SJCRH30 (cell line): ENCODE data around the gene USP17L21. TPM values are rescaled to one million over a fixed set of nuclear protein-coding genes. Genes with fewer than 3 reads are reported as not detected.
A peak's percentile ranks its signal among the peaks of the same experiment; 100 is the strongest.
"Not testable (repeated sequence)": the region's sequence is repeated elsewhere in the genome, so short reads cannot be mapped to it uniquely, and the experiment has no call there.

Experiments
- DNase-seq, 2 experiments: peaks; one replicate each; pipeline ENCODE4 v3.0.0-alpha.2; 2015 to 2020
- H3K27ac ChIP-seq: fragments of 250-450 bp; sonication (Bioruptor Pico); 2 replicates; pipeline ENCODE4 v1.5.1; 2020; ENCODE audit warnings: mild to moderate bottlenecking, moderate library complexity
- H3K27me3 ChIP-seq: fragments of 250-450 bp; sonication (Bioruptor Pico); 2 replicates; pipeline ENCODE4 v1.5.1; 2020; ENCODE audit warnings: mild to moderate bottlenecking, moderate library complexity
- H3K36me3 ChIP-seq: fragments of 250-450 bp; sonication (Bioruptor Pico); 2 replicates; pipeline ENCODE4 v1.5.1; 2020; ENCODE audit warnings: mild to moderate bottlenecking, moderate library complexity
- H3K4me1 ChIP-seq: fragments of 250-450 bp; sonication (Bioruptor Pico); 2 replicates; pipeline ENCODE4 v1.5.1; 2020; ENCODE audit warnings: mild to moderate bottlenecking, moderate library complexity
- H3K4me3 ChIP-seq: fragments of 250-450 bp; sonication (Bioruptor Pico); 2 replicates; pipeline ENCODE4 v1.5.1; 2020; ENCODE audit warnings: mild to moderate bottlenecking, moderate library complexity
- H3K9me3 ChIP-seq: fragments of 250-450 bp; sonication (Bioruptor Pico); replicated peaks from 2 replicates; pipeline ENCODE4 v1.5.1; 2020; ENCODE audit warnings: mild to moderate bottlenecking, moderate library complexity
- total RNA-seq: library from RNA; depleted of rRNA; stranded (reverse); fragments of >200 nt; shearing (Covaris generic); gene quantifications from 2 replicates; pipeline ENCODE4 v1.2.3, GENCODE V29; 2014; rRNA removed

USP17L21 gene, protein sequence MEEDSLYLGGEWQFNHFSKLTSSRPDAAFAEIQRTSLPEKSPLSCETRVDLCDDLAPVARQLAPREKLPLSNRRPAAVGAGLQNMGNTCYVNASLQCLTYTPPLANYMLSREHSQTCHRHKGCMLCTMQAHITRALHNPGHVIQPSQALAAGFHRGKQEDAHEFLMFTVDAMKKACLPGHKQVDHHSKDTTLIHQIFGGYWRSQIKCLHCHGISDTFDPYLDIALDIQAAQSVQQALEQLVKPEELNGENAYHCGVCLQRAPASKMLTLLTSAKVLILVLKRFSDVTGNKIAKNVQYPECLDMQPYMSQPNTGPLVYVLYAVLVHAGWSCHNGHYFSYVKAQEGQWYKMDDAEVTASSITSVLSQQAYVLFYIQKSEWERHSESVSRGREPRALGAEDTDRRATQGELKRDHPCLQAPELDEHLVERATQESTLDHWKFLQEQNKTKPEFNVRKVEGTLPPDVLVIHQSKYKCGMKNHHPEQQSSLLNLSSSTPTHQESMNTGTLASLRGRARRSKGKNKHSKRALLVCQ
- total RNA-seq: not detected in 2 replicates

DNA sequence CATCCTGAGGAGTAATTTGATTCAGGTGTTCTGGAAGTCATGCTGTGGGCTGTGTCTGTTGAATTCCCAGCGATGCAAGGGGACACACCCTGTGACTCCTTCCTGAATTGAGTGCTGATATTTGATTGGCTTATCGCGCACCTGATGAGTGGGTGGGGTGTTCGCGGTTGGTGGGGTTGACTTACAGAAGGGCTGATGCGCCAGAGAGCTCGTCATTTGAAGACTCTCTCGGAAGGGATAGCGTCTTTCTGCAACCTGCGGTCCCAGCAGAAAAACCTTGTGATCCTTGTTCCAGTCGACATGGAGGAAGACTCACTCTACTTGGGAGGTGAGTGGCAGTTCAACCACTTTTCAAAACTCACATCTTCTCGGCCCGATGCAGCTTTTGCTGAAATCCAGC is at the start of gene USP17L21:
USP17L21 (plus strand) TSS at position 301 of the 400 bp plus-strand sequence; CDS start at position 301, 0 bp downstream.
- not testable (repeated sequence) for H3K27me3 ChIP-seq, H3K9me3 ChIP-seq, H3K27ac ChIP-seq, H3K4me3 ChIP-seq, H3K36me3 ChIP-seq, DNase-seq, H3K4me1 ChIP-seq

GRCh38 chr4:9214701-9215100 is 48.0 kb upstream of the USP17L21 start:
- not testable (repeated sequence) for DNase-seq

GRCh38 chr4:9215105-9215504 is 47.6 kb upstream of the USP17L21 start, which contains the start of gene USP17L11:
Gene USP17L11 (plus strand): TSS chr4:9215405. CDS start chr4:9215405, 0 bp downstream.
- not testable (repeated sequence) for H3K27me3 ChIP-seq, H3K27ac ChIP-seq, H3K4me1 ChIP-seq, DNase-seq, H3K9me3 ChIP-seq, H3K4me3 ChIP-seq, H3K36me3 ChIP-seq

More at GRCh38 chr4:9214701-9215100, 48.0 kb upstream of the USP17L21 start:
- H3K27me3 ChIP-seq, H3K36me3 ChIP-seq, H3K4me1 ChIP-seq, H3K9me3 ChIP-seq, H3K27ac ChIP-seq, H3K4me3 ChIP-seq: not testable (repeated sequence)

GRCh38 chr4:9219852-9220251 is 42.8 kb upstream of the USP17L21 start, which contains the start of gene USP17L12:
Gene USP17L12 (plus strand): TSS chr4:9220152. CDS start chr4:9220152, 0 bp downstream.
- not testable (repeated sequence) for H3K9me3 ChIP-seq, DNase-seq, H3K4me1 ChIP-seq, H3K27ac ChIP-seq, H3K27me3 ChIP-seq, H3K4me3 ChIP-seq, H3K36me3 ChIP-seq

- not testable (repeated sequence) for DNase-seq, H3K36me3 ChIP-seq, H3K4me3 ChIP-seq, H3K27me3 ChIP-seq, H3K27ac ChIP-seq, H3K4me1 ChIP-seq, H3K9me3 ChIP-seq
Observed at GRCh38 chr4:9224596-9224995, 38.1 kb upstream of the USP17L21 start, which contains the start of gene USP17L13. Gene USP17L13 (plus strand): TSS chr4:9224896. CDS start chr4:9224896, 0 bp downstream.

- not testable (repeated sequence) for H3K9me3 ChIP-seq, H3K27me3 ChIP-seq, H3K36me3 ChIP-seq, DNase-seq, H3K4me1 ChIP-seq, H3K4me3 ChIP-seq, H3K27ac ChIP-seq
Observed at GRCh38 chr4:9230249-9230648, 32.4 kb upstream of the USP17L21 start.

DNA sequence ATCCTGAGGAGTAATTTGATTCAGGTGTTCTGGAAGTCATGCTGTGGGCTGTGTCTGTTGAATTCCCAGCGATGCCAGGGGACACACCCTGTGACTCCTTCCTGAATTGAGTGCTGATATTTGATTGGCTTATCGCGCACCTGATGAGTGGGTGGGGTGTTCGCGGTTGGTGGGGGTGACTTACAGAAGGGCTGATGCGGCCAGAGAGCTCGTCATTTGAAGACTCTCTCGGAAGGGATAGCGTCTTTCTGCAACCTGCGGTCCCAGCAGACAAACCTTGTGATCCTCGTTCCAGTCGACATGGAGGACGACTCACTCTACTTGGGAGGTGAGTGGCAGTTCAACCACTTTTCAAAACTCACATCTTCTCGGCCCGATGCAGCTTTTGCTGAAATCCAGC is 28.6 kb upstream of the USP17L21 start, which contains the start of gene USP17L15:
USP17L15 (plus strand) TSS at position 301 of the 400 bp plus-strand sequence; CDS start at position 301, 0 bp downstream.
- not testable (repeated sequence) for H3K27ac ChIP-seq, DNase-seq, H3K4me3 ChIP-seq, H3K36me3 ChIP-seq, H3K9me3 ChIP-seq, H3K4me1 ChIP-seq, H3K27me3 ChIP-seq

- H3K4me1 ChIP-seq, H3K27ac ChIP-seq, H3K27me3 ChIP-seq, H3K9me3 ChIP-seq, H3K36me3 ChIP-seq, H3K4me3 ChIP-seq: not testable (repeated sequence)
- DNase-seq: peak; percentile 0 to 2
Observed at GRCh38 chr4:9238461-9238860, 24.2 kb upstream of the USP17L21 start.

DNA sequence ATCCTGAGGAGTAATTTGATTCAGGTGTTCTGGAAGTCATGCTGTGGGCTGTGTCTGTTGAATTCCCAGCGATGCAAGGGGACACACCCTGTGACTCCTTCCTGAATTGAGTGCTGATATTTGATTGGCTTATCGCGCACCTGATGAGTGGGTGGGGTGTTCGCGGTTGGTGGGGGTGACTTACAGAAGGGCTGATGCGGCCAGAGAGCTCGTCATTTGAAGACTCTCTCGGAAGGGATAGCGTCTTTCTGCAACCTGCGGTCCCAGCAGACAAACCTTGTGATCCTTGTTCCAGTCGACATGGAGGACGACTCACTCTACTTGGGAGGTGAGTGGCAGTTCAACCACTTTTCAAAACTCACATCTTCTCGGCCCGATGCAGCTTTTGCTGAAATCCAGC is 19.1 kb upstream of the USP17L21 start, which contains the start of gene USP17L17:
USP17L17 (plus strand) TSS at position 301 of the 400 bp plus-strand sequence; CDS start at position 301, 0 bp downstream.
- H3K36me3 ChIP-seq, H3K27ac ChIP-seq, H3K4me1 ChIP-seq, H3K4me3 ChIP-seq, H3K27me3 ChIP-seq, DNase-seq, H3K9me3 ChIP-seq: not testable (repeated sequence)

DNA sequence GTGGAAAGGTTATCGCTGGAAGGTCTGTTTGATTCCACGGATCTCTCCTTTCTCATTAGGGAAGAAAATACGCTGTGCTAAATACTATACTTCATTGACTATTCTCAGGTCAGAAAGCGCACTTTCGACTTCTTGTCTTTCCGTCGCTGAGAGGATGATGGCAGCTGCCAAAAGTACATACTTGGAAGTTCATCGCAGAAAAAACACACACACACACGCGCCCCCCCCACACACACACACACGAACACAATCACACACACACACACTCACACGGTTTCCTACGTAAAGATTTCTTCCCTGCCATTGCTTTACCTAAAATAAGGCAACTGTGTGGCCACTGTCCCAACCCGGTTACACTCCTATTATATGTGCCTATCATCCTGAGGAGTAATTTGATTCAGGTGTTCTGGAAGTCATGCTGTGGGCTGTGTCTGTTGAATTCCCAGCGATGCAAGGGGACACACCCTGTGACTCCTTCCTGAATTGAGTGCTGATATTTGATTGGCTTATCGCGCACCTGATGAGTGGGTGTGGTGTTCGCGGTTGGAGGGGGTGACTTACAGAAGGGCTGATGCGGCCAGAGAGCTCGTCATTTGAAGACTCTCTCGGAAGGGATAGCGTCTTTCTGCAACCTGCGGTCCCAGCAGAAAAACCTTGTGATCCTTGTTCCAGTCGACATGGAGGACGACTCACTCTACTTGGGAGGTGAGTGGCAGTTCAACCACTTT is 14.6 kb upstream of the USP17L21 start, which contains the start of gene USP17L18:
USP17L18 (plus strand) TSS at position 678 of the 728 bp plus-strand sequence; CDS start at position 678, 0 bp downstream.
- peak; percentile 0 to 3 for DNase-seq
- H3K36me3 ChIP-seq, H3K4me3 ChIP-seq, H3K27me3 ChIP-seq, H3K9me3 ChIP-seq, H3K27ac ChIP-seq, H3K4me1 ChIP-seq: not testable (repeated sequence)

- not testable (repeated sequence) for H3K4me1 ChIP-seq, H3K27ac ChIP-seq, H3K4me3 ChIP-seq, DNase-seq, H3K27me3 ChIP-seq, H3K9me3 ChIP-seq, H3K36me3 ChIP-seq
Observed at GRCh38 chr4:9253078-9253477, 9.6 kb upstream of the USP17L21 start, which contains the start of gene USP17L19. Gene USP17L19 (plus strand): TSS chr4:9253378. CDS start chr4:9253378, 0 bp downstream.

- H3K27ac ChIP-seq, H3K4me3 ChIP-seq, DNase-seq, H3K9me3 ChIP-seq, H3K36me3 ChIP-seq, H3K4me1 ChIP-seq, H3K27me3 ChIP-seq: not testable (repeated sequence)
Observed at GRCh38 chr4:9257824-9258223, 4.8 kb upstream of the USP17L21 start, which contains the start of gene USP17L20. Gene USP17L20 (plus strand): TSS chr4:9258124. CDS start chr4:9258124, 0 bp downstream.

GRCh38 chr4:9267319-9267718 is 4.6 kb downstream of the USP17L21 start, which contains the start of gene USP17L22:
Gene USP17L22 (plus strand): TSS chr4:9267619. CDS start chr4:9267619, 0 bp downstream.
- H3K4me3 ChIP-seq, H3K4me1 ChIP-seq, DNase-seq, H3K27me3 ChIP-seq, H3K9me3 ChIP-seq, H3K27ac ChIP-seq, H3K36me3 ChIP-seq: not testable (repeated sequence)

DNA sequence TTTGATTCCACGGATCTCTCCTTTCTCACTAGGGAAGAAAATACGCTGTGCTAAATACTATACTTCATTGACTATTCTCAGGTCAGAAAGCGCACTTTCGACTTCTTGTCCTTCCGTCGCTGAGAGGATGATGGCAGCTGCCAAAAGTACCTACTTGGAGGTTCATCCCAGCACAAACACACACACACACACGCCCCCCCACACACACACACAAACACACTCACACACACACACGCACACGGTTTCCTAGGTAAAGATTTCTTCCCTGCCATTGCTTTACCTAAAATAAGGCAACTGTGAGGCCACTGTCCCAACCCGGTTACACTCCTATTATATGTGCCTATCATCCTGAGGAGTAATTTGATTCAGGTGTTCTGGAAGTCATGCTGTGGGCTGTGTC is 9.0 kb downstream of the USP17L21 start:
- H3K4me3 ChIP-seq, H3K27me3 ChIP-seq, H3K9me3 ChIP-seq, H3K27ac ChIP-seq, H3K36me3 ChIP-seq, H3K4me1 ChIP-seq: not testable (repeated sequence)
- DNase-seq: peak in 1 of 2 experiments; percentile 52
